Testis (tissue), 3 donors: ENCODE results near the gene IQSEC3. TPM values are rescaled to one million over a fixed set of nuclear protein-coding genes. Genes with fewer than 3 reads are reported as not detected.

Source experiments
- DNase-seq: peaks from one replicate; pipeline ENCODE4 v3.0.0-alpha.2; 2019
- H3K27ac ChIP-seq, 2 donors: fragments of 200-600 bp; sonication (generic); one replicate each; pipeline ENCODE4 v1.5.1; 2019
- H3K27me3 ChIP-seq: fragments of 200-600 bp; sonication (generic); one replicate; pipeline ENCODE4 v1.5.1; 2019
- H3K36me3 ChIP-seq: fragments of 200-600 bp; sonication (generic); one replicate; pipeline ENCODE4 v1.5.1; 2017; ENCODE audit warnings: low read depth; ENCODE audit errors: missing control alignments
- H3K4me1 ChIP-seq: fragments of 200-600 bp; sonication (generic); one replicate; pipeline ENCODE4 v1.5.1; 2019
- H3K4me3 ChIP-seq, 2 donors: fragments of 200-600 bp; sonication (generic); one replicate each; pipeline ENCODE4 v1.5.1; 2017 to 2019
- H3K9me3 ChIP-seq: fragments of 200-600 bp; sonication (generic); one replicate; pipeline ENCODE4 v1.5.1; 2017
- CTCF ChIP-seq, 3 experiments: fragments of 450-650 bp in 2 of 3; fragments of 200-600 bp in 1 of 3; sonication (generic) in 1 of 3; IDR thresholded peaks; one replicate each; pipeline ENCODE4 v1.5.1; 2016 to 2019; ENCODE audit warnings: antibody characterized with exemption in 3 of 3, mild to moderate bottlenecking in 2 of 3, moderate library complexity in 1 of 3
- POLR2A ChIP-seq: fragments of 450-650 bp; IDR thresholded peaks from one replicate; pipeline ENCODE4 v1.6.1; 2017; ENCODE audit warnings: antibody characterized with exemption, mild to moderate bottlenecking, moderate library complexity
- WGBS, 2 donors: methylation state at CpG; one replicate each; pipeline ENCODE4 v1.1.5; 2018; 5-methylcytosine and 5-hydroxymethylcytosine counted together
- intact Hi-C: fragments of 100-400 bp; cut with DNase I; formaldehyde crosslinking; loops from one replicate; pipeline ENCODE4 v1.15.1; 2023; ENCODE audit warnings: low total_unique reads
- polyA plus RNA-seq: library from polyadenylated mRNA; stranded (reverse); fragments of 350-450 nt; fragmentation: Illumina TruSeq; extraction: RNeasy Lipid Tissue Mini Kit (QIAGEN cat#74804); gene quantifications from one replicate; pipeline ENCODE4 v1.2.3, GENCODE V29; 2014; ENCODE audit warnings: low read depth, low replicate concordance; ENCODE audit not compliant: insufficient read depth
- total RNA-seq, 2 donors: library from RNA; depleted of rRNA; stranded (reverse); fragments of >200 nt; gene quantifications; one replicate each; pipeline ENCODE4 v1.2.3, GENCODE V29; 2016

The IQSEC3 gene
- total and polyA plus RNA-seq, 3 donors from 2014 or later, result 3.9 to 12.2 (median 4.5) TPM

- intact Hi-C loops, result no loop called here
These were observed 21.3 kb downstream of the IQSEC3 start for GRCh38 chr12:87856-88255.

DNA sequence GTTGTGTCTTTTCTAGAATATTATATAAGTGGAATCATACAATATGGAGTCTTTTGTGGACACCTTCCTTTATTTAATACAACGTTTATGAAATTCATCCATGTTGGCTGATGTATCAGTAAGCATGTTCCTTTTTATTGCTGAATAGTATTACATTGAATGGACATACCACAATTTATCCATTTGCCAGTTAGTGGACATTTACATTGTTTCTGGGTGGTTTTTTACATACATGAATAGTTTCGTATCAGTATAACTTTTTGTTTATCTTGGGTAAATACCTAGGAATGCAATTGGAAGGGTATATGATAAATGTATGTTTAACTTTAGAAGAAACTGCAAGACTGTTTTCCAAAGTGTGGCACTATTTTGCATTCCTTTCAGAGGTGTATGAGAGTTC is 23.1 kb downstream of the IQSEC3 start:
- H3K36me3 ChIP-seq, result no peaks in the 10 kb centered on the region
- H3K4me1 ChIP-seq, result peaks cover 8% of the 10 kb centered on the region
- no peak overlapping the region for H3K4me3 ChIP-seq
- WGBS, 2 donors, result 84 to 86% methylated on average over 2 of the region's 2 CpGs
- H3K27me3 ChIP-seq, result no peaks in the 10 kb centered on the region
- no peak for DNase-seq
- TF ChIP-seq POLR2A, result no peak
- no peak for TF ChIP-seq CTCF (IDR thresholded peaks at IDR 0.05)
- intact Hi-C loops, result no loop called here
- no peaks in the 10 kb centered on the region for H3K9me3 ChIP-seq
- H3K27ac ChIP-seq, result no peak overlapping the region

More at GRCh38 chr12:87856-88255, 21.3 kb downstream of the IQSEC3 start:
- Histone ChIP-seq H3K27ac (no peak overlapping the region), H3K9me3 (no peaks in the 10 kb centered on the region), H3K4me1 (peaks cover 8% of the 10 kb centered on the region), H3K36me3 (no peaks in the 10 kb centered on the region), H3K27me3 (no peaks in the 10 kb centered on the region), H3K4me3 (no peak overlapping the region)
- DNase-seq, result no peak
- TF ChIP-seq POLR2A (no peak), CTCF (IDR thresholded peaks at IDR 0.05) (no peak)
- 41 to 59% methylated on average over 9 of the region's 9 CpGs for WGBS, 2 donors

- no peak for DNase-seq
- H3K36me3 ChIP-seq, result no peaks in the 10 kb centered on the region
- no peaks in the 10 kb centered on the region for H3K9me3 ChIP-seq
- intact Hi-C loops, result no loop called here
- no peak overlapping the region for H3K27ac ChIP-seq
- no peak overlapping the region for H3K4me3 ChIP-seq
- H3K27me3 ChIP-seq, result no peaks in the 10 kb centered on the region
- 61 to 77% methylated on average over 7 of the region's 7 CpGs for WGBS, 2 donors
- TF ChIP-seq CTCF (IDR thresholded peaks at IDR 0.05), result no peak
- no peak for TF ChIP-seq POLR2A
- H3K4me1 ChIP-seq, result peaks cover 8% of the 10 kb centered on the region
These were observed 24.6 kb downstream of the IQSEC3 start for GRCh38 chr12:91213-91612.

DNA sequence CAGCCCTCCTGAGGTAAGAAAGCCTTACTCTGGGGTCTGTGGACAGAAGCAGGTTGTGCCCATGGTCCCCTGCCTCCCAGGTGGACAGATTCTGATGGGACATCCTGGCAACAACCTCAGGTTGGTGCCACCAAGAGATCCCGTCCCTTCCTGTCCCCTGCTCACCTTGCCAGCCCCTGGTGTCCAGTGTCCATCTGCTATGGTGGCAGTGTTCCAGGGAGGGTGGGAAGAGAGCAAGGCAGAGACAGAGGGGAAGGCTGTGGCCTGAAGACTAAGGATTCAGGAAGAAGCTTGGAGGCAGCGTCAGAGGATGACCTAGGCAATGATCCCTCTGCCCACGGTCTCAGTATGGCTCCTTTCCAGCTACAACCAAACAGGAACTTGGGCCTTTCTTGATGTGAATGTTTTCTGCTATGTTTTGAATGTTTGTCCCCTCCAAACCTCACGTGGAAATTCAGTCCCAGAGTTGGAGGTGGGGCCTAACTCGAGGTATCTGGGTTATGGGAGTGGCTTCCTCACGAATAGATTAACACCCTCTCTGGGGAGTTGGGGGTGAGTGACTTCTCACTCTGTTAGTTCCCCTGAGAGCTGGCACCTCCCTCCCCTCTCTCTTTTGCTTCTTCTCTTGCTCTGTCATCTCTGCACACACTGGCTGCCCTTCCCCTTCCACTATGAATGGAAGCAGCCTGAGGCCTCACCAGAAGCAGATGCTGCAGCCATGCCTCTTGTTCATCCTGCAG is 26.9 kb downstream of the IQSEC3 start:
- WGBS, 2 donors, result 53 to 71% methylated on average over 6 of the region's 6 CpGs
- intact Hi-C loops, result no loop called here
- Histone ChIP-seq H3K4me3 (no peak overlapping the region), H3K27ac (no peak overlapping the region), H3K9me3 (no peaks in the 10 kb centered on the region), H3K36me3 (no peaks in the 10 kb centered on the region), H3K27me3 (no peaks in the 10 kb centered on the region), H3K4me1 (no peaks in the 10 kb centered on the region)
- no peak for DNase-seq
- TF ChIP-seq CTCF (IDR thresholded peaks at IDR 0.05), result no peak

- no peaks in the 10 kb centered on the region for H3K4me1 ChIP-seq
- WGBS, 2 donors, result 96 to 100% methylated on average over 1 of the region's 1 CpG
- H3K9me3 ChIP-seq, result no peaks in the 10 kb centered on the region
- TF ChIP-seq CTCF (IDR thresholded peaks at IDR 0.05) (no peak), POLR2A (no peak)
- no peaks in the 10 kb centered on the region for H3K27me3 ChIP-seq
- no peak for DNase-seq
- no peak overlapping the region for H3K4me3 ChIP-seq
- no peaks in the 10 kb centered on the region for H3K36me3 ChIP-seq
- intact Hi-C loops, result no loop called here
- no peak overlapping the region for H3K27ac ChIP-seq
These were observed 30.0 kb downstream of the IQSEC3 start for GRCh38 chr12:96543-96942.
